Uterus (tissue), 4 donors: Measurements from ENCODE around the gene IL23A. TPM values are rescaled to one million over a fixed set of nuclear protein-coding genes. Genes with fewer than 3 reads are reported as not detected.

Experiments used
- DNase-seq, 2 donors: peaks; one replicate each; pipeline ENCODE4 v3.0.0-alpha.2; 2019 to 2020
- H3K27ac ChIP-seq, 2 donors: fragments of 200-600 bp; sonication (generic); 1 replicate in 1 of 2; 2 replicates in 1 of 2; pipeline ENCODE4 v1.5.1; 2016 to 2018
- H3K27me3 ChIP-seq, 2 donors: fragments of 200-600 bp; sonication (generic); one replicate each; pipeline ENCODE4 v1.5.1; 2018 to 2019; ENCODE audit warnings: control low read depth in 1 of 2
- H3K36me3 ChIP-seq, 2 donors: fragments of 200-600 bp; sonication (generic); one replicate each; pipeline ENCODE4 v1.5.1; 2019; ENCODE audit warnings: control low read depth in 1 of 2
- H3K4me1 ChIP-seq, 2 donors: fragments of 200-600 bp; sonication (generic); one replicate each; pipeline ENCODE4 v1.5.1; 2018 to 2019; ENCODE audit warnings: control low read depth in 1 of 2
- H3K4me3 ChIP-seq, 2 donors: fragments of 200-600 bp; sonication (generic); 1 replicate in 1 of 2; 2 replicates in 1 of 2; pipeline ENCODE4 v1.5.1; 2018 to 2019; ENCODE audit warnings: mild to moderate bottlenecking in 1 of 2
- H3K9me3 ChIP-seq, 2 donors: fragments of 200-600 bp; sonication (generic); one replicate each; pipeline ENCODE4 v1.5.1; 2019; ENCODE audit warnings: control low read depth in 1 of 2
- POLR2A ChIP-seq, 2 donors: fragments of 450-650 bp; IDR thresholded peaks; one replicate each; pipeline ENCODE4 v1.6.1; 2016; ENCODE audit warnings: antibody characterized with exemption in 2 of 2, mild to moderate bottlenecking in 1 of 2, moderate library complexity in 1 of 2
- intact Hi-C: fragments of 100-400 bp; cut with DNase I; formaldehyde crosslinking; loops from one replicate; pipeline ENCODE4 v1.15.1; 2023; ENCODE audit warnings: low total_unique reads
- total RNA-seq, 4 donors: library from RNA; depleted of rRNA in 3 of 4; stranded (reverse); fragments of >200 nt in 3 of 4; gene quantifications; one replicate each; pipeline versions ENCODE4 v1.1.0 to v1.2.4, GENCODE V29; 2014 to 2023
- TF ChIP-seq, protein P1 (sequence below), 4 experiments: fragments of 200-600 bp in 2 of 4; fragments of 450-650 bp in 2 of 4; sonication (generic) in 2 of 4; IDR thresholded peaks; one replicate each; pipeline ENCODE4 v1.5.1; 2016 to 2019; ENCODE audit warnings: antibody characterized with exemption in 4 of 4, mild to moderate bottlenecking in 2 of 4, moderate library complexity in 1 of 4
- donor health status: DM: yes; HTN: yes; CAD: no.

The IL23A gene, protein sequence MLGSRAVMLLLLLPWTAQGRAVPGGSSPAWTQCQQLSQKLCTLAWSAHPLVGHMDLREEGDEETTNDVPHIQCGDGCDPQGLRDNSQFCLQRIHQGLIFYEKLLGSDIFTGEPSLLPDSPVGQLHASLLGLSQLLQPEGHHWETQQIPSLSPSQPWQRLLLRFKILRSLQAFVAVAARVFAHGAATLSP
- under 1 TPM in 1 of 4 donors, not detected in 3; 0.97 TPM for total RNA-seq

DNA sequence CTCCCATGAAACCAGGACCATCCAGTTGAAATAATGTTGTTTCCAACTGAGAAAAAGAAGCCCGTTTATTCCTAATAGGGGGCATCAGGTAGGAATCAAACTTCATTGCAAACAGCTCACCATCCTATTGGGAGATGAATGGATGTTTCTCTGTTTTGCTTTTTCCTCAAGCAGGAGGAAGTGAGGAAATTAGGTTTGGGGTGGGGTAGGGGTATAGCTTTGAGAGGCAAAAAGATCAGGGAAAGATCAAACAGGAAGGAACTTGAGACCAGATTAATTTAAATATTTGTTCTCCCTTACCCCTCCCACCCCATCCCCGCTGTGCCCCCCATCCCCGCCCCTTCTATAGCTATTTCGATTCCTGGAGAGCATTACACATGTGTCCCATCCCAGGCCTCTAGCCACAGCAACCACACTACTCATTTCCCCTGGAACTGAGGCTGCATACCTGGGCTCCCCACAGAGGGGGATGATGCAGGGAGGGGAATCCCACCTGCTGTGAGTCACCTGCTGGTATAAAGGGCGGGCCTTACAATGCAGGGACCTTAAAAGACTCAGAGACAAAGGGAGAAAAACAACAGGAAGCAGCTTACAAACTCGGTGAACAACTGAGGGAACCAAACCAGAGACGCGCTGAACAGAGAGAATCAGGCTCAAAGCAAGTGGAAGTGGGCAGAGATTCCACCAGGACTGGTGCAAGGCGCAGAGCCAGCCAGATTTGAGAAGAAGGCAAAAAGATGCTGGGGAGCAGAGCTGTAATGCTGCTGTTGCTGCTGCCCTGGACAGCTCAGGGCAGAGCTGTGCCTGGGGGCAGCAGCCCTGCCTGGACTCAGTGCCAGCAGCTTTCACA, at the start of gene IL23A:
IL23A (plus strand) TSS at position 577 of the 850 bp plus-strand sequence; CDS start at position 738, 161 bp downstream.
- H3K27ac ChIP-seq, result no peak within 1 kb of the TSS
- no peak within 1 kb of the TSS for H3K4me3 ChIP-seq
- H3K9me3 ChIP-seq, result no peaks in the 10 kb centered on the region
- TF ChIP-seq, protein P1, sequence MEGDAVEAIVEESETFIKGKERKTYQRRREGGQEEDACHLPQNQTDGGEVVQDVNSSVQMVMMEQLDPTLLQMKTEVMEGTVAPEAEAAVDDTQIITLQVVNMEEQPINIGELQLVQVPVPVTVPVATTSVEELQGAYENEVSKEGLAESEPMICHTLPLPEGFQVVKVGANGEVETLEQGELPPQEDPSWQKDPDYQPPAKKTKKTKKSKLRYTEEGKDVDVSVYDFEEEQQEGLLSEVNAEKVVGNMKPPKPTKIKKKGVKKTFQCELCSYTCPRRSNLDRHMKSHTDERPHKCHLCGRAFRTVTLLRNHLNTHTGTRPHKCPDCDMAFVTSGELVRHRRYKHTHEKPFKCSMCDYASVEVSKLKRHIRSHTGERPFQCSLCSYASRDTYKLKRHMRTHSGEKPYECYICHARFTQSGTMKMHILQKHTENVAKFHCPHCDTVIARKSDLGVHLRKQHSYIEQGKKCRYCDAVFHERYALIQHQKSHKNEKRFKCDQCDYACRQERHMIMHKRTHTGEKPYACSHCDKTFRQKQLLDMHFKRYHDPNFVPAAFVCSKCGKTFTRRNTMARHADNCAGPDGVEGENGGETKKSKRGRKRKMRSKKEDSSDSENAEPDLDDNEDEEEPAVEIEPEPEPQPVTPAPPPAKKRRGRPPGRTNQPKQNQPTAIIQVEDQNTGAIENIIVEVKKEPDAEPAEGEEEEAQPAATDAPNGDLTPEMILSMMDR (IDR thresholded peaks at IDR 0.05), result no peak
- no peak for TF ChIP-seq POLR2A (IDR thresholded peaks at IDR 0.05)
- no peak for DNase-seq
- H3K36me3 ChIP-seq, result no peaks in the 10 kb centered on the region
- no peaks in the 10 kb centered on the region for H3K27me3 ChIP-seq
- intact Hi-C loops, result no loop called here
- no peaks in the 10 kb centered on the region for H3K4me1 ChIP-seq

DNA sequence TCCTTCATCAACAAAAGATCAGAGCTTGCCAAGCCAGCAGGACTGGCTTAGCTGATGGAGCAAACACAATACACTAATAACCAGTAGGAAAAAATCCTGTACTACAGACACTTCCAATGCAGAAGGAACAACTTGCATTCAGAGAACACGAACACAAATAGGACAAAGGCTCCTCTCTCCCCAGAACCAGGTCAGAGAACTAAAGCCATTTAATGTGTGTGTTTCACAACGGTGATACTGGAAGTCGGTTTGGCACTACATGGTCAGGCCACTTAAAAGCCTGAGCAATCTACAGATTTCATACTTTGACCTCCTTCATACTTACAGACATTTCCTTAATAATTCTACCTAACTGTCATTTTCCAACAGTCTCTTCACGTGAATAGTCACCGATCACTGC, 44.9 kb upstream of the IL23A start:
- H3K4me3 ChIP-seq, result no peak overlapping the region
- no peak for DNase-seq
- TF ChIP-seq POLR2A (IDR thresholded peaks at IDR 0.05), result no peak
- TF ChIP-seq, protein P1 (IDR thresholded peaks at IDR 0.05), result no peak
- no peaks in the 10 kb centered on the region for H3K9me3 ChIP-seq
- intact Hi-C loops, result no loop called here
- no peak overlapping the region for H3K27ac ChIP-seq
- H3K27me3 ChIP-seq, result no peaks in the 10 kb centered on the region
- no peaks in the 10 kb centered on the region for H3K36me3 ChIP-seq
- H3K4me1 ChIP-seq, result peaks cover 0 to 5% of the 10 kb centered on the region in 2 donors

DNA sequence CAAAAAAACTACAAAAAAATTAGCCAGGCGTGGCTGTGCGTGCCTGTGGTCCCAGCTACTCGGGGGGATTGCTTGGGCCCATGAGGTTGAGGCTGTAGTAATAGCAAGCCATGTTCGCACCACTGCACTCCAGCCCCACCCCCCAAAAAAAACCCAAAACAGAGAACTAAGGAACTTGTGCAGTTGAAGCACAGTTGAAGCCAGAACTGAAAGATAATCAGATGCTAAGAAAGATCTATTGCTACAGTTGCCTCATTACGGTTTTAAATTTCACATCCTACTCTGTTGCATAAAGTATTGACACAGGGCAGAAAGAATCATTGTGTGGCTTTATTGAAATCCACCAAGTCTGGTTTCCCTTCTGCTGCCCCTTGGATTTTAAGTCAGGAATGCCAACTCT, 42.4 kb upstream of the IL23A start:
- Histone ChIP-seq H3K4me3 (no peak overlapping the region), H3K27ac (no peak overlapping the region), H3K4me1 (peaks cover 0 to 8% of the 10 kb centered on the region in 2 donors), H3K9me3 (no peaks in the 10 kb centered on the region), H3K36me3 (no peaks in the 10 kb centered on the region), H3K27me3 (no peaks in the 10 kb centered on the region)
- no peak for DNase-seq
- intact Hi-C loops, result loop anchor here (1.0 kb wide), 1 partner anchor 19 kb away; no protein-coding TSS in a partner anchor
- TF ChIP-seq, protein P1 (IDR thresholded peaks at IDR 0.05), result no peak
- TF ChIP-seq POLR2A (IDR thresholded peaks at IDR 0.05), result no peak

DNA sequence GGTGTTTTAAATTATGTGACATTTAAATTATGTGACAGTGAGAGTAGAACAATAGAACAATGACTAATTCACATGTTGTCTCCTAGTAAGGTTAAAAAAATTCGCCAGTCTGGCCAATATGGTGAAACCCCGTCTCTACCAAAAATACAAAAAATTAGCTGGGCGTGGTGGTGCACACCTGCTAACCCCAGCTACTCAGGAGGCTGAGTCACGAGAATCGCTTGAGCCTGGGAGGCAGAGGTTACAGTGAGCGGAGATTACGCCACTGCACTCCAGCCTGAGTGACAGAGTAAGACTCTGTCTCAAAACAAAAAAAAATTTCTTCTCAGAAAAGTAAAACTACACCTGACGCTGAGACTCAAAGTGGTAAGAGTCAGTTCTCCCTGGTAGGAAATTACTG, 41.3 kb upstream of the IL23A start:
- Histone ChIP-seq H3K27me3 (no peaks in the 10 kb centered on the region), H3K27ac (no peak overlapping the region)
- intact Hi-C loops, result no loop called here

More for the DNA sequence above, 41.3 kb upstream of the IL23A start:
- no peak for DNase-seq
- no peaks in the 10 kb centered on the region for H3K9me3 ChIP-seq
- H3K36me3 ChIP-seq, result no peaks in the 10 kb centered on the region
- H3K4me3 ChIP-seq, result no peak overlapping the region
- TF ChIP-seq, protein P1 (IDR thresholded peaks at IDR 0.05), result no peak
- no peak for TF ChIP-seq POLR2A (IDR thresholded peaks at IDR 0.05)
- H3K4me1 ChIP-seq, result peaks cover 0 to 10% of the 10 kb centered on the region in 2 donors
